Measurements from ENCODE around the gene IGF2BP2.

The IGF2BP2 gene

GRCh38 chr3:185825006-185825638 lies at the start of gene IGF2BP2:
IGF2BP2 (minus strand) TSS chr3:185825042; CDS start chr3:185824960, 82 bp downstream.
- DNase-seq (ENCODE audit: low read depth), result no peak
- no peak for TF ChIP-seq CTCF (IDR thresholded peaks at IDR 0.05; ENCODE audit: control insufficient read depth, insufficient read depth, low read depth, low read length, missing control alignments)
- peak within 1 kb of the TSS; percentile 78 for H3K4me3 ChIP-seq (ENCODE audit: control insufficient read depth, low read depth, low read length)

DNA sequence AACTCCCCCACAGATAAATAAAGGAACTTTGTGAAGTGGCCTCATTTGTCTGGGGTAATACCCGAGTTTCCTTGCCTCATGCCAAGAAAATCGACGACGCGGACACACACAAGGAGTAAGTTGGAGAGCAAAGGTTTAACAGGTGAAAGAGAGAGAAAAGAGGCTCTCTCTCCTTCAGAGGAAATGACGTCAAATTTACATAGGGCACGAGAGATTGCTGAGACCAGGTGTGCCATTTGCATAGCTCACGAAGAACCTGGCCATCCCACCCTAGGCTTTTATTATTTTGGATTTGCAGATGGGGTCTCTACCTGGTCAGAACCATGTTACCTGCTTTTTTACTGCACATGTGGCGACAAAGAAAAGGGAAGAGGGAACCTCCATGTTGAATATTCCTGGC lies 49.3 kb upstream of the IGF2BP2 start:
- no peak overlapping the region for H3K4me3 ChIP-seq (ENCODE audit: control insufficient read depth, low read depth, low read length)
- DNase-seq (ENCODE audit: low read depth), result no peak
- TF ChIP-seq CTCF (IDR thresholded peaks at IDR 0.05; ENCODE audit: control insufficient read depth, insufficient read depth, low read depth, low read length, missing control alignments), result no peak

GRCh38 chr3:185867650-185868049 lies 42.8 kb upstream of the IGF2BP2 start:
- no peak for DNase-seq (ENCODE audit: low read depth)
- no peak for TF ChIP-seq CTCF (IDR thresholded peaks at IDR 0.05; ENCODE audit: control insufficient read depth, insufficient read depth, low read depth, low read length, missing control alignments)
- no peak overlapping the region for H3K4me3 ChIP-seq (ENCODE audit: control insufficient read depth, low read depth, low read length)

DNA sequence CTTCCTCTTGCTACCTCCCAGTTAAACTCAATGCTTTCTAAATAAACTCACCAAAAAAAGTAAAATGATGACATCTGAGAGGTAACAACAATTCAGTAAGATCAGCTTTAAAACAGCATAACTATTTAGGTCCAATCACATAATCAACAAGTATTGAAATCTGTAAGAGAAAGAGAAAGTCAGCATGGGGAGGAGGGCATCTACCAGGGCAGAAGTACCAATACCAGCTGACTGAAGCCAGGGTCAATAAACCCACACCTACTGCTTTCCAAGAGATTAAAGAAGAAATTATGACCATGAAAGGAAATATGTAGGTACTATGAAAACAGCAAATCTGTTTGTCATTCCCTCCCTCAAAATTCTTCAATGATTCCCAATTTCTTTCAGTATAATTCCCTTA lies 42.2 kb upstream of the IGF2BP2 start:
- DNase-seq (ENCODE audit: low read depth), result no peak
- no peak for TF ChIP-seq CTCF (IDR thresholded peaks at IDR 0.05; ENCODE audit: control insufficient read depth, insufficient read depth, low read depth, low read length, missing control alignments)
- H3K4me3 ChIP-seq (ENCODE audit: control insufficient read depth, low read depth, low read length), result no peak overlapping the region

GRCh38 chr3:185866555-185866954 lies 41.7 kb upstream of the IGF2BP2 start:
- H3K4me3 ChIP-seq (ENCODE audit: control insufficient read depth, low read depth, low read length), result no peak overlapping the region
- no peak for TF ChIP-seq CTCF (IDR thresholded peaks at IDR 0.05; ENCODE audit: control insufficient read depth, insufficient read depth, low read depth, low read length, missing control alignments)
- DNase-seq (ENCODE audit: low read depth), result no peak

GRCh38 chr3:185865247-185865646 lies 40.4 kb upstream of the IGF2BP2 start:
- no peak overlapping the region for H3K4me3 ChIP-seq (ENCODE audit: control insufficient read depth, low read depth, low read length)
- no peak for DNase-seq (ENCODE audit: low read depth)
- TF ChIP-seq CTCF (IDR thresholded peaks at IDR 0.05; ENCODE audit: control insufficient read depth, insufficient read depth, low read depth, low read length, missing control alignments), result no peak

Data from AG09309 (cell line).